ENCODE results near the gene HPN. TPM values are rescaled to one million over a fixed set of nuclear protein-coding genes. Genes with fewer than 3 reads are reported as not detected.
A peak's percentile ranks its signal among the peaks of the same experiment; 100 is the strongest.

HPN gene
- total RNA-seq, 6 experiments from 2014 or later: not detected

DNA sequence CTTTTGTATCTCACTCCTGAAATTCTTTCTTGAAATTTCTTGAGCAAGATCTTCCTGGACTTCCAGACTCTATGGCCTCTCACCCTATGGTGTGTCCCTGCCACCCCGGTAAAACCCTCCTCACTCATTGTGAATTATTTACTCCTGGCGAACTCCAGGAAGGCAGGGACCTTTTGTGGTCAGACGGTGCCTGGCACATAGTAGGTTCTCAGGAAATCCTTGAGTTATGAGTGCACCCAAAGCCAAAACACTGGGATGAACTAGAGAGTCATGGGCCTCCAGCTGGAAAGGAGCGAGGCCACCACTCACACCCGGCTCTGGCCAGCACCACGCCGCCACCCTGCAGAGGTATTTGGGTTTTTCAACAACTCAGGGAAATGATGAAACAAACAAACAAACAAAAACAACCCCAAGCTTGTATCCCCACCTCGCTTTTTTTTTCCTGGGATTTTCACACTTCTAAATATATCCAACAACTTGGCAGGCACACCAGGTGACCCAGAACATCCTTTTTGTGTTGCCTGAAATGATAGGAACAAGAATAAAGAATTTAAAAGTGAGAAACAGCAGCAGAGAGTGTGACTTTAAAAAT lies 11.2 kb downstream of the HPN start:
- Mint-ChIP-seq H3K36me3 (ENCODE audit: low read depth) (no peaks in the 10 kb centered on the region), H3K9me3 (no peaks in the 10 kb centered on the region), H3K4me3 (no peak overlapping the region), H3K27ac (no peak overlapping the region), H3K4me1 (ENCODE audit: low read depth) (no peaks in the 10 kb centered on the region; the same call in 1 of the 2 replicates), H3K27me3 (ENCODE audit: insufficient read depth) (peaks cover 32% of the 10 kb centered on the region)
- TF ChIP-seq, protein P1, sequence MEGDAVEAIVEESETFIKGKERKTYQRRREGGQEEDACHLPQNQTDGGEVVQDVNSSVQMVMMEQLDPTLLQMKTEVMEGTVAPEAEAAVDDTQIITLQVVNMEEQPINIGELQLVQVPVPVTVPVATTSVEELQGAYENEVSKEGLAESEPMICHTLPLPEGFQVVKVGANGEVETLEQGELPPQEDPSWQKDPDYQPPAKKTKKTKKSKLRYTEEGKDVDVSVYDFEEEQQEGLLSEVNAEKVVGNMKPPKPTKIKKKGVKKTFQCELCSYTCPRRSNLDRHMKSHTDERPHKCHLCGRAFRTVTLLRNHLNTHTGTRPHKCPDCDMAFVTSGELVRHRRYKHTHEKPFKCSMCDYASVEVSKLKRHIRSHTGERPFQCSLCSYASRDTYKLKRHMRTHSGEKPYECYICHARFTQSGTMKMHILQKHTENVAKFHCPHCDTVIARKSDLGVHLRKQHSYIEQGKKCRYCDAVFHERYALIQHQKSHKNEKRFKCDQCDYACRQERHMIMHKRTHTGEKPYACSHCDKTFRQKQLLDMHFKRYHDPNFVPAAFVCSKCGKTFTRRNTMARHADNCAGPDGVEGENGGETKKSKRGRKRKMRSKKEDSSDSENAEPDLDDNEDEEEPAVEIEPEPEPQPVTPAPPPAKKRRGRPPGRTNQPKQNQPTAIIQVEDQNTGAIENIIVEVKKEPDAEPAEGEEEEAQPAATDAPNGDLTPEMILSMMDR (IDR thresholded peaks at IDR 0.05): no peak
- no peak for DNase-seq

DNA sequence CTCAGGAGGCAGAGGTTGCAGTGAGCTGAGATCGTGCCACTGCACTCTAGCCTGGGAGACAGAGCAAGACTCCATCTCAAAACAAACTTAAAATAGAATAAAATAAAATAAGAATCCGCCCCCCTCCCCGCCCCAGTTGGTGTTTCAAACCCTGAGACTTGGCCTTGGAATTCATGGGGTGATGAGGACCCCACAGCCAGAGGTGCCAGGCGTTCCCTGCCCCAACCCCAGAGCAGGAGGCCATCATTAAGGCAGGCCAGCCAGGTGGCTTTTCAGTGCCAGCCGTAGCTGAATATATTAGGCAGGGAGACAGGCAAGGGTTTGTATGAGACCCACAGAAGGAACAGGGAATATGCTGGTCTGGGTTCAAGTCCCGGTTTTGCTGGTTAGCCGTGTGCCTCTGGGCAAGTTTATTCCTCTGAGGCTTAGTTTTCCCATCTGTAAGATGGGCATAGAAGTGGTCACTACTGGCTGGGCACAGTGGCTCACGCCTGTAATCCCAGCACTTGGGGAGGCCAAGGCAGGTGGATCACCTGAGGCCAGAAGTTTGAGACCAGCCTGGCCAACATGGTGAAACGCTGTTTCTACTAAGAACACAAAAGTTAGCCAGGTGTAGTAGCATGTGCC lies 12.3 kb downstream of the HPN start:
- no peak for DNase-seq
- no peaks in the 10 kb centered on the region for H3K9me3 Mint-ChIP-seq
- no peak overlapping the region for H3K27ac Mint-ChIP-seq
- peaks cover 32% of the 10 kb centered on the region for H3K27me3 Mint-ChIP-seq (ENCODE audit: insufficient read depth)
- no peaks in the 10 kb centered on the region for H3K36me3 Mint-ChIP-seq (ENCODE audit: low read depth)
- H3K4me1 Mint-ChIP-seq (ENCODE audit: low read depth): no peaks in the 10 kb centered on the region; the same call in 1 of the 2 replicates
- no peak overlapping the region for H3K4me3 Mint-ChIP-seq
- TF ChIP-seq, protein P1 (IDR thresholded peaks at IDR 0.05): no peak

DNA sequence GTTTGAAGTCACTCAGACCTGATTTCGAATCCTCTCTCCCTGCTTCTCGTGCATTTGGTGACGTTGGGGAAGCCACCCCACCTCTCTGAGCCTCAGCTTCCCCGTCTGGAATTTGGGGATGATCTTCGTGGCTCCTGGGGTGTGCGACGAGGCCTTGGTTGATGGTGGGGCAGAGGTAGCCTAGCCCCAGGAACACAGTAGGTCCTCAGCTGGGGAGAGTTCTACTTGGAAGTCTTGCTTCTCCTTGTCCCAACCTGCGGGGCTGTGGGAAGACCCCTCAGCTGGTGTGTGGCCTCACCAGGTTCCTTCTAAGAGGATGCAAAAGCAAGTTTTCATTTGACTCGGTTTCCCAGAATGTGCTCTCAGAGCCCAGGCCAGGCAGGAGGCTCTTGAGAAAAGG lies 13.1 kb downstream of the HPN start:
- Mint-ChIP-seq H3K9me3 (no peaks in the 10 kb centered on the region), H3K27me3 (ENCODE audit: insufficient read depth) (peaks cover 34% of the 10 kb centered on the region), H3K36me3 (ENCODE audit: low read depth) (no peaks in the 10 kb centered on the region), H3K4me1 (ENCODE audit: low read depth) (no peaks in the 10 kb centered on the region; the same call in 1 of the 2 replicates), H3K27ac (no peak overlapping the region), H3K4me3 (no peak overlapping the region)
- TF ChIP-seq, protein P1 (IDR thresholded peaks at IDR 0.05): no peak
- no peak for DNase-seq

DNA sequence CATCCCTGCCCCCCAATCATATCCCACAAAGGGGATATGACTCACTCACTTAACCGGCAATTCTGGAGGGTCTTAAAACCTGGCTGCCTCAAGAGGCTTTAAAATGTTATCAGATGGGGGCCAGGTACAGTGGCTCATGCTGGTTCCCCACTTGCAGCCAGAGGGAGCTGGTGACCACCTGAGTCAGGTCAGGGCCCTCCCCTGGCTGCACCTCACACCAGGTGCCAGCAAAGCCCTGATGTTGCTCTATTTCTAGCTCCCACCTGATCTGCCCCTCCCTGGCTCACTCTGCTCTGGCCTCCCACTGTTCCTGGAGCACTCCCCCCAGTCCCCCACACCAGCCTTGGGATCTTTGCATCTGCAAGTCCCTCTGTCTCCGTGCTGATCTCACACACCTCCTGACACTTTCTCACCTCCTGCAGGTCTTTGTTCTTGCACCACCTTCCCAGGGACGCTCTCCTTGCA lies 14.2 kb downstream of the HPN start:
- no peak overlapping the region for H3K27ac Mint-ChIP-seq
- H3K9me3 Mint-ChIP-seq: no peaks in the 10 kb centered on the region
- H3K27me3 Mint-ChIP-seq (ENCODE audit: insufficient read depth): peaks cover 31% of the 10 kb centered on the region
- TF ChIP-seq, protein P1 (IDR thresholded peaks at IDR 0.05): peak; percentile 31; the same call in 1 of the 2 replicates
- no peaks in the 10 kb centered on the region for H3K36me3 Mint-ChIP-seq (ENCODE audit: low read depth)
- H3K4me3 Mint-ChIP-seq: no peak overlapping the region
- no peak for DNase-seq
- H3K4me1 Mint-ChIP-seq (ENCODE audit: low read depth): no peaks in the 10 kb centered on the region; the same call in 1 of the 2 replicates

DNA sequence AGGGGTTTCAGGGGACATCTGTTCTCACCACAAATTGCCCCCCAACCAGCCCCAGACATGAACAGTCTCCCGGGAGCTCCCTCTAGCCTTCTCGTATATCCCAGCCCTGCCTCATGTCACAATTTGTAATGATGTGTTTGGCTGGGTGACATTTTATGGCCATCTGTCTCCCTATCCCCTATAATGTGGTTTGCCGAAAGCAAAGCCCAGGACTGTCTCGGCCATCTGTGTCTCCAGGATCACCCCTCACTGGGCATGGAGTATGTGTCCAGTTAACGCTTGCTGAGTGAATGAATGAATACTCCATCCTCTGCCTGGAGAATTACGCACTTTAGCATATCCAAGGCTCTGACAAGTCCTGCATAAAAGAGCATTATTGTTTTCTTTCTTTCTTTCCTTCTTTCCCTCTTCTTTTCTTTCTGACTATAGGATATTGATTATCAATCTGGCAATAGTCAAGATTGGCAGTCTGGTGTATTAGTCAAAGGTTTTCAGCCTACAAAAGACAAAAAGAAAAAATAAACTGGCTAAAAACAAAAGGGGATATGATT lies 15.1 kb downstream of the HPN start:
- TF ChIP-seq, protein P1 (IDR thresholded peaks at IDR 0.05): no peak
- no peak for DNase-seq
- no peaks in the 10 kb centered on the region for H3K9me3 Mint-ChIP-seq
- H3K4me1 Mint-ChIP-seq (ENCODE audit: low read depth): peaks cover 2% of the 10 kb centered on the region; the same call in 1 of the 2 replicates
- peaks cover 31% of the 10 kb centered on the region for H3K27me3 Mint-ChIP-seq (ENCODE audit: insufficient read depth)
- H3K4me3 Mint-ChIP-seq: no peak overlapping the region
- no peaks in the 10 kb centered on the region for H3K36me3 Mint-ChIP-seq (ENCODE audit: low read depth)
- H3K27ac Mint-ChIP-seq: no peak overlapping the region
